Colonic mucosa (tissue), 4 donors: ENCODE data around the gene EEFSEC. TPM values are rescaled to one million over a fixed set of nuclear protein-coding genes. Genes with fewer than 3 reads are reported as not detected.
A peak's percentile ranks its signal among the peaks of the same experiment; 100 is the strongest.

Experiments used
- DNase-seq: peaks from one replicate; pipeline ENCODE4 v3.0.0-alpha.2; 2020
- H3K27ac ChIP-seq: fragments of 200-600 bp; one replicate; pipeline ENCODE4 v1.8.0; 2021
- H3K27me3 ChIP-seq: fragments of 200-600 bp; one replicate; pipeline ENCODE4 v1.8.0; 2021
- H3K36me3 ChIP-seq: fragments of 200-600 bp; one replicate; pipeline ENCODE4 v1.8.0; 2021
- H3K4me1 ChIP-seq: fragments of 200-600 bp; one replicate; pipeline ENCODE4 v1.8.0; 2021; ENCODE audit warnings: mild to moderate bottlenecking
- H3K4me3 ChIP-seq: fragments of 200-600 bp; one replicate; pipeline ENCODE4 v1.8.0; 2021
- H3K9ac ChIP-seq, 2 donors: one replicate each; pipeline ENCODE4 v1.7.0; 2013; ENCODE audit warnings: control low read depth in 2 of 2, low read depth in 2 of 2, low read length in 2 of 2
- H3K9me3 ChIP-seq: fragments of 200-600 bp; one replicate; pipeline ENCODE4 v1.8.0; 2021
- intact Hi-C: fragments of 100-400 bp; cut with DNase I; formaldehyde crosslinking; loops from one replicate; pipeline ENCODE4 v1.14.1; 2022
- total RNA-seq, 2 donors: library from RNA; stranded (reverse); fragmentation: NEBNext Ultra II Directional in 1 of 2; extraction: Animal tissue kit (Norgen Biotek cat#: 25700) in 1 of 2; gene quantifications; one replicate each; pipeline ENCODE4 v1.2.1, GENCODE V29; 2021
- TF ChIP-seq, protein P1 (sequence below): fragments of 200-600 bp; IDR thresholded peaks from one replicate; pipeline ENCODE4 v1.8.0; 2022; ENCODE audit warnings: antibody characterized with exemption, mild to moderate bottlenecking
- donor health status: healthy.
- donor health status: DM: no; HTN: no; CAD: no.
- donor health status: DM: no; HTN: no; CAD: no.

EEFSEC gene
- total RNA-seq, 2 donors from 2014 or later = 8.6 to 16.6 TPM

DNA sequence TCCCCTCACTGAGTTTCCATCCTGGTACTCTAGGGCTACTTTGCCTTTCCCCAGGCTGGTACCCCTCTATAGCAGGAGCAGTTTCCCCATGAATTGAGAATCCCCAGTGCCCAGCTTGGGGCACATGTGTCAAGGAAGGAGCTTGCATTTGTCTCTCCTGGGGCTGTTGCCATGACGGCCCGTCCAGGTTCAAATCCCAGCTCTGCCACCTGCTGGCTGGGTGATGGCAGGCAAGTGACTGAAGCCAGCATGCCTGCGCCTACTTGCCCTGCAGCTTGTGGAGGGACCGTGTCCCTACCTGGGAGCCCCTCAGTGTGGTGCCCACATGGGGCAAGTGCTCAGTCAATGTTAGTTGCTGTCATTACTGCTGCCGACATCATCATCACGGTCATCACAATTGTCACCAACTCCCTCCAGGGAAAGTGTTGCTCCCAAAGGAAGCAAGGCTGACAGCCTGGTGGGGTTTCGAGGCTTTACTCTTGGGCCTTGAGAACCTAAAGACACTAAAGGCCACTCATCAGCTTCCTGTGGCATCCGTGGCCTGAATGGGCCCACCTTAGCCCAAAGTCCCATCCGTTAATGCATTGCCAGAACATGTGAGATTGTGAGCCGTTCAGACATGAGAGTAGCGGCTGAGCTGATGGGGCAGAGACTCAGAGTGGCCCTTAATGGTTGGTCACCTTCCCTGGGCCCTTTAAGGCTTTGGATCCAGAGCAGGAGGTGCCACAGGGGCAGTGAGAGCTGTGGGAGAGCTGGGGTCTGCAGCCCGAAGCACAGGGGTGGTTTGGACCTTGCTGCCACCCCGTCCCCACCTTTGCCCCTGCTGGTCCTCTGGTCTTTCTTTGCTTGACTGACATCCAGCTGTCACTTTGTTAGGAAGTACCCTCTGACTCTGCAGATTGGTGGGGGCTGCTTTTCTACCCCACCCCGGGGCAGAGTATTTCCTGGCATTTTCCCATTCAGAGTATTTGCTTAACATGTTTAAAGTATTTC, 169.0 kb downstream of the EEFSEC start:
- Histone ChIP-seq H3K36me3 (no peaks in the 10 kb centered on the region), H3K27me3 (no peaks in the 10 kb centered on the region), H3K9me3 (no peaks in the 10 kb centered on the region), H3K9ac (no peak overlapping the region), H3K4me1 (no peaks in the 10 kb centered on the region), H3K4me3 (no peak overlapping the region), H3K27ac (no peak overlapping the region)
- intact Hi-C loops = loop anchor here (10.0 kb wide), 1 partner anchor 228 kb away; no protein-coding TSS in a partner anchor
- peak; percentile 53 for DNase-seq
- TF ChIP-seq, protein P1, sequence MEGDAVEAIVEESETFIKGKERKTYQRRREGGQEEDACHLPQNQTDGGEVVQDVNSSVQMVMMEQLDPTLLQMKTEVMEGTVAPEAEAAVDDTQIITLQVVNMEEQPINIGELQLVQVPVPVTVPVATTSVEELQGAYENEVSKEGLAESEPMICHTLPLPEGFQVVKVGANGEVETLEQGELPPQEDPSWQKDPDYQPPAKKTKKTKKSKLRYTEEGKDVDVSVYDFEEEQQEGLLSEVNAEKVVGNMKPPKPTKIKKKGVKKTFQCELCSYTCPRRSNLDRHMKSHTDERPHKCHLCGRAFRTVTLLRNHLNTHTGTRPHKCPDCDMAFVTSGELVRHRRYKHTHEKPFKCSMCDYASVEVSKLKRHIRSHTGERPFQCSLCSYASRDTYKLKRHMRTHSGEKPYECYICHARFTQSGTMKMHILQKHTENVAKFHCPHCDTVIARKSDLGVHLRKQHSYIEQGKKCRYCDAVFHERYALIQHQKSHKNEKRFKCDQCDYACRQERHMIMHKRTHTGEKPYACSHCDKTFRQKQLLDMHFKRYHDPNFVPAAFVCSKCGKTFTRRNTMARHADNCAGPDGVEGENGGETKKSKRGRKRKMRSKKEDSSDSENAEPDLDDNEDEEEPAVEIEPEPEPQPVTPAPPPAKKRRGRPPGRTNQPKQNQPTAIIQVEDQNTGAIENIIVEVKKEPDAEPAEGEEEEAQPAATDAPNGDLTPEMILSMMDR = peak; percentile 54

DNA sequence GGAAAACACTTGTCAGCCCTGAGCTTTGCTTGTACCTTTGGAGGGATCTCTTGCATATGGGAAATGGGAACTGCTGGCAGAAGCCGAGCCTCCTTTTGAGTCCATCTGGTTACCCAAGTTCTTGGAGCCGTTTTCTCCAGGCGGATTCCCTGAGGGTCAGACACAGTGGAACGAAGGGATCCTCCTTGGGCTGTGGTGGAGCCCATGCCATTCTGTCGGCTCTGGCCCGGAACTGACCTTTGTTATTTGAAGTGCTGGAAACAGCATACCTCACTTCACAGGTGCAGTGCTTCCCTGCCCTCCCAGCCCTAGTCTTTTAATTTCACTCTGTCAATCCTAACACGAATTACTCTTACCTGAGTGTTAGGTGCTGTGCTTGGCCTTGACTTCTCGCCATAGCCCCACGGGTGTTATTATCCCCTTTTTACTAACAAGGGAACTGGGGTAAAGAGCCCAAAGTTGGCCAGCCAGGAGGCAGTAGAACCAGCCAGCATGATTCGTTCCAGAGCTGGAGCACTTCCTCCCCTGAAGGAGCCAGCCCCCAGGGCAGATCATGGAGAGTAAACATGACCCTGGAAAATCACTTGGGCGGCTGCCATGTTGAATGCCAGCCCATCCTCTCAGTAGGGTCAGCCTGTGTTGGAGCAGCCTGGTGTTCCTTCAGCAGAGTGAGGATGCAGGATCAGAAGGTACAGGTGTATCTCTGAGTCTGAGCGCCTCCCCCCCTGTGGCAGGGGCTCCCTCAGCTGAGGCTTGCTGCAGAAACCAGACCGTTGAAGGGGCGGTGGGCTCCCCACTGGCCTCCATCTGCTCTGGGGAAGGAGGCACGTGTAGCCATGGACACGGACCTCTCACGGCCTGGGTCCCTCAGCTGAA, 170.2 kb downstream of the EEFSEC start:
- Histone ChIP-seq H3K9me3 (no peaks in the 10 kb centered on the region), H3K27me3 (no peaks in the 10 kb centered on the region), H3K27ac (no peak overlapping the region), H3K9ac (no peak overlapping the region), H3K36me3 (no peaks in the 10 kb centered on the region), H3K4me3 (no peak overlapping the region), H3K4me1 (no peaks in the 10 kb centered on the region)
- TF ChIP-seq, protein P1 = no peak
- intact Hi-C loops = loop anchor here (10.0 kb wide), 1 partner anchor 229 kb away; no protein-coding TSS in a partner anchor
- peak; percentile 25 for DNase-seq

- DNase-seq = peak; percentile 18
- H3K4me3 ChIP-seq = no peak overlapping the region
- no peaks in the 10 kb centered on the region for H3K36me3 ChIP-seq
- intact Hi-C loops = loop anchor here (10.0 kb wide), 1 partner anchor 230 kb away; no protein-coding TSS in a partner anchor
- H3K27me3 ChIP-seq = no peaks in the 10 kb centered on the region
- H3K9ac ChIP-seq = no peak overlapping the region
- no peaks in the 10 kb centered on the region for H3K9me3 ChIP-seq
- TF ChIP-seq, protein P1 = no peak
- H3K27ac ChIP-seq = no peak overlapping the region
- H3K4me1 ChIP-seq = no peaks in the 10 kb centered on the region
These were observed 171.8 kb downstream of the EEFSEC start for GRCh38 chr3:128324911-128325592.

DNA sequence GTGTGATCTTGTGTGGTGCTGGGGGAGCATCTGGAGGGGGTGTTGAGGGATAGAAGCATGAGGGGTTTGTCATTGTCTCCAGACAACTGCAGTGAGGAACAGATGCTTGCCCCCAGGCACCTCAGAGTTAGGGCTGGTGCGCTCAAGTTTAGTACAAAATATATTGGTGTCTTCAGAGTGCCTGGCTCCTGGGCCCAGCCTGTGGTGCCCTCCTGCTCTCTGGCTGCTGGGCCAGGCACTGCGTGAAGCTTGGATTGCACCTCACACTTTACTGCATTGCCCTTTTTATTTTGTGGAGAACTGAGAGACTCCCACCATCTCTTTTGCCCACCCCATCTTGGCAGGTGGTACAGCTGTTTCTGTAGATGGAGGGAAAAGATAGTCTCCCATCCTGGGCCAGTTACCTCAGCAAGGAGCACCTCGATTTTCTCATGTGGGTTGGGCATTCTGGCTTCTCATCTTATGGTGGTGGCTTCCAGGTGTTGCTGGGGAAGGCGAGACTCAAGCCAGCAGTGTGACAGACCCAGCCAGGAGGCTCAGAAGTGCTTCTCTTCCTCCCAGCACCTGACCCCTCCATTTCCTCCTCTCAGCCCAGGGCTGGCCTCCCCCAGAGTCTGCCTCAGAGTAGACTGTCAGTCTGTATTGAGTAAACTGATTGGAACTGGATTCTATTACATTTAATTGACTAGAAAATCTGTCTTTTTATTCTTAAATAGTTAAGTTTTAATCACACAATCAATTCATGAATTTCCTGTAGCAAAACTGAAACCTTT, 173.0 kb downstream of the EEFSEC start:
- Histone ChIP-seq H3K27ac (no peak overlapping the region), H3K27me3 (no peaks in the 10 kb centered on the region), H3K9ac (no peak overlapping the region), H3K4me3 (no peak overlapping the region), H3K4me1 (no peaks in the 10 kb centered on the region), H3K9me3 (no peaks in the 10 kb centered on the region), H3K36me3 (no peaks in the 10 kb centered on the region)
- TF ChIP-seq, protein P1 = no peak
- intact Hi-C loops = loop anchor here (10.0 kb wide), 1 partner anchor 231 kb away; no protein-coding TSS in a partner anchor
- no peak for DNase-seq
